GM12865 (cell line): ENCODE results near the gene PPFIA2.

Experiments
- DNase-seq: peaks from one replicate; pipeline ENCODE4 v3.0.0; 2010; ENCODE audit warnings: low read depth
- H3K4me3 ChIP-seq: 2 replicates; pipeline ENCODE4 v1.5.1; 2011; ENCODE audit warnings: mild to moderate bottlenecking, low read depth, low read length, control low read depth
- TF ChIP-seq, protein P1 (sequence below): IDR thresholded peaks from 2 replicates; pipeline ENCODE4 v1.5.1; 2011; ENCODE audit warnings: low read length, control low read depth, low read depth, inconsistent platforms; ENCODE audit not compliant: insufficient read depth; ENCODE audit errors: missing control alignments

PPFIA2 gene

DNA sequence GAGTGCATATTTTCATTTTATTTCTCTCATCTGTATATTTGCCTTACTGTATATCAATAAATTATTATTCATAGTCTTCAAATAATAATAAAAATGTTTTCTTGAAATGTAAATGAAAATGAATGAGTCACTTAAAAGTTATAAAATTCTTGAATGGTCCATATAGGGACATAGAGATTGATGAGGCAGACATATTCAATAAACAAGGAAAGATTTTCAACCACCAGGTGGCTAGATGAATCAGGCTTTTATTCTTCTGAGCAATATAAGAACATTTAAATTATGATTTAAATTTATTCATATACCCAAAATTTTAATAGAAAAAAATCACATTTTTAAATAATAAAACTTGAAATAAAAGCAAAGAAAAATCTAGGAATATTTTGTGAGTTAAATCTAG, 431.7 kb downstream of the PPFIA2 start:
- DNase-seq = no peak
- TF ChIP-seq, protein P1, sequence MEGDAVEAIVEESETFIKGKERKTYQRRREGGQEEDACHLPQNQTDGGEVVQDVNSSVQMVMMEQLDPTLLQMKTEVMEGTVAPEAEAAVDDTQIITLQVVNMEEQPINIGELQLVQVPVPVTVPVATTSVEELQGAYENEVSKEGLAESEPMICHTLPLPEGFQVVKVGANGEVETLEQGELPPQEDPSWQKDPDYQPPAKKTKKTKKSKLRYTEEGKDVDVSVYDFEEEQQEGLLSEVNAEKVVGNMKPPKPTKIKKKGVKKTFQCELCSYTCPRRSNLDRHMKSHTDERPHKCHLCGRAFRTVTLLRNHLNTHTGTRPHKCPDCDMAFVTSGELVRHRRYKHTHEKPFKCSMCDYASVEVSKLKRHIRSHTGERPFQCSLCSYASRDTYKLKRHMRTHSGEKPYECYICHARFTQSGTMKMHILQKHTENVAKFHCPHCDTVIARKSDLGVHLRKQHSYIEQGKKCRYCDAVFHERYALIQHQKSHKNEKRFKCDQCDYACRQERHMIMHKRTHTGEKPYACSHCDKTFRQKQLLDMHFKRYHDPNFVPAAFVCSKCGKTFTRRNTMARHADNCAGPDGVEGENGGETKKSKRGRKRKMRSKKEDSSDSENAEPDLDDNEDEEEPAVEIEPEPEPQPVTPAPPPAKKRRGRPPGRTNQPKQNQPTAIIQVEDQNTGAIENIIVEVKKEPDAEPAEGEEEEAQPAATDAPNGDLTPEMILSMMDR = no peak
- H3K4me3 ChIP-seq = no peak overlapping the region

DNA sequence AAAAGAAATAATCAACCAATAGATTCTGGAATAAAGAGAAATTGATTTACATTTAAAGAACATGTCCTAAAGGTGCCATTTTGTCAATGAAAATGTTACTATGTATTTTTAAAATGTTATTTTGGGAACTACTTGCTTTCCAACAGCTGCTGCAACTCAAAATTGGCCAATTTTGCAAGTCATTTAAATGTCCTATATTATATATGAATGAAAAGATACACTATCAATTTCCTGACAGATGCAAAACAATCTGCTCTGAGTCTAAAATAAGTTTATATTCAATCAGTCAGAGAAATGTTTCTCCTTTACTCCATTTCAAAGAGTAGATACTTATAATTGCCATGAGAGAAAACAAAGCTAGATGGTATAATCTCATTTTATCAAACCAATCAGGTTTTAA, 434.1 kb downstream of the PPFIA2 start:
- TF ChIP-seq, protein P1 = no peak
- no peak for DNase-seq
- H3K4me3 ChIP-seq = no peak overlapping the region

DNA sequence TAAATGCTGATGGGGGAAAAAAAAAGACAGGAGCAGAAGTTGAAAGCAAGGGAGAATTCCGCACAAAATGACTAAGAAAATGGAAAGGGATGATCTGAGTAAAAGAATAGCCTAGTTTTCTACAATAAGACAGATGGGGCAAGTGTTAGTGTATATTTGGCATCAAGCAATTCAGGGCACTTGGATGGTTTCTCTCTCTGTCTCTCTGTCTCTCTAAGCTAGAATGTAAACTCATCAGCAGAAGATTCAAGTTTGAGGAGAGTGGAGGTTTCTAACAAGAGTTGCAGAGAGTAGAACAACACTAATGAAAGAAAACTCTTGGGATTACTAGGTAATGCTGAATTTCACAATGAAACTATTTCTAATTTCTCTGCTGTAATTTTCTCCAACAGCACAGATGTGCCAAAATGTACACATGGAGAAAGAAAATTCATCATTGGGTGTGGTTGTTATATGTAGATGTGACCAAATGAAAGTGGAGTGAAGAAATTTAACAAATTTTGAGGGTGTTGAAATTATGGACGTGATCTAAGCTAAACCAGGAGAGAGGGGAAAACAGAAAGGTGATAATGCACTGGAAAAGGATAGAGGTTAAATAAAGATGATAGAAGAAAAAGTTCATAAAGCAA, 444.1 kb downstream of the PPFIA2 start:
- no peak for DNase-seq
- no peak overlapping the region for H3K4me3 ChIP-seq
- TF ChIP-seq, protein P1 = no peak

DNA sequence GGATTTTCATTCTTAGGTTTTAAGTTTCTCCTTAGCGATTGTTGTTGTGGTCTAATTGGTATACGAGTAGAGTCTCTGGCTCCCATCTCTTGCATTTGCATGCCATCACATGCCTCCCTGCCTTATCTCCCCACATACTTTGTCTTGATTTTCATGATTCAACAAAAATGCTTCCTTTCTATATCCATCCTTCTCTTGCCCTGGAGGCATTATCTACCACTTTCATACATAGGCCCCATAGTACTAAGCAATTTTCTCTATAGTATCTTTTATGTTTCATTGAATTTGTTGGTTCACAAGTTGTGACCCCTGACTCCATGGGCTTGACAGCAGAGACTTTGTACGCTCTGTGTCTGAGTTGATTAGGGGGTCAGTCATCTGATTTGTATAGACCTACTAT, 455.2 kb downstream of the PPFIA2 start:
- no peak overlapping the region for H3K4me3 ChIP-seq
- DNase-seq = no peak

DNA sequence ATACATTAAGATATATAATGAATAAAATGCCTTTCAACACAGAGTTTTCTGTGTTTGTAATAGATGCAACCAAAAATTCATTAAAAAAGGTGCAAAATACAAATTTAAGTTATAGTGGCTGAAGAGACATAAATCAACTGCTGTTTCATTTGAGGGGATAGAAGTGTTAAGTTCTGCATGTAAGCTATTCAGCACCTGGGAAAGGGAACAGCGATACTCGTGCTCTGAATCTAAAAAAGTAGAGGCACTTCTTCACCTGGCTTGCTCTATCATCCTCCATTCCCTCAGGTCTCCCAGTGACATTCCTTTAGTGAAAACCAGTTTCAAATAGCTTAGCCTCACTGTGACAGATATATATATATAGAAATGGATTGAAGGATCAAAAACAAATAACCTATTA, 458.7 kb downstream of the PPFIA2 start:
- H3K4me3 ChIP-seq = no peak overlapping the region
- TF ChIP-seq, protein P1 = no peak
- DNase-seq = no peak

More for the DNA sequence above, 455.2 kb downstream of the PPFIA2 start:
- TF ChIP-seq, protein P1 = no peak

DNA sequence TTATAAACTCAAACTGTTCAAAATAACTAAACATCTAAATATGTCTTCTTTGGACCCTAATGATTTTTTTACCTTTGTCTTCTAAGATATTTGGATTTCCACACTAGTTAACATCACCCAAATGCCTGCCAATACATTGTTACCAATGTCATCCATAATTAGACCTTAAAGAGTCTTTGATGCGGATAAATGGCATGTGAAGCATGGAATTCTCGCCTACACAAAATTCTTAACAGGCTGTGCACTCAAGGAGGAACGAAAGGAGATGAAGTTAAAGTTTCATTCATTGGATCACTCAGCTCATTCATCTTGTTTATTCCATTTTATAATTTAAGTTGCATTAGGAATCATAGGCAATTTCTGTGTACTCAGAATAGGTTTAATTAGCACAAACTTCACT, 461.5 kb downstream of the PPFIA2 start:
- no peak for DNase-seq
- TF ChIP-seq, protein P1 = no peak
- no peak overlapping the region for H3K4me3 ChIP-seq
